Measurements from ENCODE around the gene PLEKHJ1. TPM values are rescaled to one million over a fixed set of nuclear protein-coding genes. Genes with fewer than 3 reads are reported as not detected.

PLEKHJ1 gene
- polyA plus RNA-seq, 3 donors = 64.6 to 108 (median 84.1) TPM

DNA sequence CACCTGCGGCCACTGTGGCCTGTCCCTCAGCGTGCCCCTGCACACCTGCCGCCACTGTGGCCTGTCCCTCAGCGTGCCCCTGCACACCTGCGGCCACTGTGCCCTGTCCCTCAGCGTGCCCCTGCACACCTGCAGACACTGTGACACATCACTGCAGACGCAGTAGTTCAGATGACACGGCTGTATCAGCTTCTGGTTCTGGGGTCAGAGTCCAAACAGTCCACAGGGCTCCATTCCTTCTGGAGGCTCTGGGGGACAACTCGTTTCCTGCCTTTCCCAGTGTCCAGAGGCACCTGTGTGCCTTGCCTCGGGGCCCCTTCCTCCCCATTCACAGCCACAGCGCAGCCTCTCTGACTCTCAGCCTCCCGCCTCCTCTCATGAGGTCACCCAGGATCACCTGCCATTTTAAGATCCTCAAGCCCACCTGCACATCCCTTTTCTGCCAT lies 6.0 kb upstream of the PLEKHJ1 start:
- H3K27ac ChIP-seq (ENCODE audit: low read depth, low read length) = no peak overlapping the region
- WGBS, 3 donors = 70 to 89% (median 89%) methylated on average over 12 of the region's 12 CpGs

DNA sequence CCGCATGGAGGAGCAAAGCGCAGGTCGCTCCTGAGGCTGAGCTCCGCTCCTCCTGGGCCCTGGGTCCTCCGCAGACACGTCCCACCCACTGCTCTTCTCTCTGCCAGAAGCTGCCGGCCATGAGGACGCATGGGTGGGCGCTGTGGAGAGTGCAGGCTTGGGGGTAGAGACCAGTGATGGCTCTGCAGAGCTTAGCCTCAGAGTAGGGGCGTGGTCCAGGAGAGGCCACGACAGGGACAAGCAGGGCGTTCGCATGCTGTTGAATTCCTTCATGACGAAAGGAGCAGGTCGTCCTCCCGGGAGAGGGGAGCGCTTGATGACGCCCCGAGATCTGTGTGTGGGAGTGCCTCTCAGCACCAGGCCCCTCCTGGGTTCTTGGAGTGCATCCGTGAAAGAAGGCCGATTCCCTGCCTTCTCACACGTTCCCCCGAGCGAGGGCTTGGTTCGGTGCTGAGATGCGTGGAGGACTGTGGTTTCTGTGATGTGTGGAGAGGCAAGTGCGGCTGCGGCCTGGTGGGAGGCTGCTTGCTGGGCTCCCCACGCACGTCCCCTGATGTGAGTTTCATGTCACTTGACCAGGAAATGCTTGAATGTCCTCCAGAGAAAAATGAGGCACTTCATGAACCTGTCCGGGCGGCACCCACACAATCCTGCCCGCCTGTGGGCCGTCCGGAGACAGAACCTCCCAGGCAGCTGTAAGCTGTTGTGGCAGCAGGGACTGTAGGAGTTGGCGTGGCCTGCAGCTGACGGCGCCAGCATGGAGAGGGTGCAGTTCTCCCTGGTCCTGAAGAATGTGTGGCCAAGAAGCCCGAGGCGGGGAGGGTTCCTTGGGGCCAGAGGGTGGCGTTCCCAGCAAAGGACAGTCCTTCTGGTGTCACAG lies 5.0 kb upstream of the PLEKHJ1 start:
- no peak overlapping the region for H3K27ac ChIP-seq (ENCODE audit: low read depth, low read length)
- 69 to 73% (median 71%) methylated on average over 41 of the region's 41 CpGs for WGBS, 3 donors

DNA sequence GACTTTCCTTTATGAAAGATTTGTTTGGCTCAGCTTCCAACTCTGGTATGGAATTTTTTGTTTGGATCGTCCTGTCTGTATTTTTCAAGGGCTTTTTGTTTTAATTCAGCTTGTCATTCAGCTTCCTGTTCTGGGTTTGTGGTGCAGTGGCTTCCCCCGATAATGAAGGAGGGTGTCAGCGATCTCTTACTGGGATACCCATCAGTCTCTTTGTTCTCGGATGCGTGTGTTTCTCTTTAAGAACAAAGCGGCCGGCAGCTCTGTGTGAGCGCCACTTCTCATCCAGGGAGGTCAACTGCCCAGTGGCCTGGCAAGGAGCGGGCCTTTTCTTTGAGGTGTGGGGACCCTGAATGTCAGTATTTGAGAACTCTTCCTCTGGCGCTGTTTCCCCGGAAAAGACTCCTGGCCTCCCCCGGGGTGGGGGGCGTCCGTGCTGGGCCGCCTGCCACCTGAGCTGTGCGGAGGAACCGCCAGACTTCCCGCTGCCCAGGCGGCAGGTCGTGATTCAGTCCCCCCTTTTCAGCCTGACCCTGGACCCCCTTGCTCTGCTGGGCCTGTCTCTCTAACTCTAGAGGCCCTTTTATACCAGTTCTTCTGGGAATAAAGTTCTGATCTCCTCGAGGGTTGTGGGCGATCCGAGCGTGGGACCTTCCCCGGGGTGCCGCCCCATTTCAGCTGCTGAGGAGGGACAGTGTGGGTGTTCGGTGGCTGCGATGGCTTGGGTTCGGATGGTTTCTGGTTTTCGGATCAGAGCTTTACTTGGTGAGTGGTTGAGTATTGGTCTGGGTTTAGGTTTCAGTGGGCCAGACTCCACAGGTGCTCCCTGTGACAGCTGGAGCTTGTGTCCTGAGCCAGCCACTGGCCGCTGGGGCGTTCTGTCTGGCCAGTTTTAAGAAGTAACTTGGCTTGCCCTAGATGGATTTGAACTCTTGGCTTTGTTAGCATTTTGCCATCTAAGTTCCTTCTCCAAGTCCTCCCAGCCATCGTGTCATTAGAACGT lies 3.9 kb upstream of the PLEKHJ1 start:
- WGBS, 3 donors = 27 to 33% (median 32%) methylated on average over 33 to 34 of the region's 34 CpGs
- no peak overlapping the region for H3K27ac ChIP-seq (ENCODE audit: low read depth, low read length)

GRCh38 chr19:2239173-2239572 lies 3.0 kb upstream of the PLEKHJ1 start:
- WGBS, 3 donors = 60 to 68% (median 60%) methylated on average over 10 of the region's 10 CpGs
- no peak overlapping the region for H3K27ac ChIP-seq (ENCODE audit: low read depth, low read length)

GRCh38 chr19:2237869-2238153 lies 1.7 kb upstream of the PLEKHJ1 start:
- 68 to 73% (median 70%) methylated on average over 6 of the region's 6 CpGs for WGBS, 3 donors
- no peak overlapping the region for H3K27ac ChIP-seq (ENCODE audit: low read depth, low read length)

GRCh38 chr19:2237051-2237868 lies 1.1 kb upstream of the PLEKHJ1 start:
- 36 to 42% (median 41%) methylated on average over 41 to 43 of the region's 43 CpGs for WGBS, 3 donors
- peak overlapping the region; percentile 46 for H3K27ac ChIP-seq (ENCODE audit: low read depth, low read length)

GRCh38 chr19:2236064-2236313 lies 140 bp downstream of the PLEKHJ1 start:
- WGBS, 3 donors = 0 to 1% (median 1%) methylated on average over 22 to 28 of the region's 28 CpGs
- no peak overlapping the region for H3K27ac ChIP-seq (ENCODE audit: low read depth, low read length)

DNA sequence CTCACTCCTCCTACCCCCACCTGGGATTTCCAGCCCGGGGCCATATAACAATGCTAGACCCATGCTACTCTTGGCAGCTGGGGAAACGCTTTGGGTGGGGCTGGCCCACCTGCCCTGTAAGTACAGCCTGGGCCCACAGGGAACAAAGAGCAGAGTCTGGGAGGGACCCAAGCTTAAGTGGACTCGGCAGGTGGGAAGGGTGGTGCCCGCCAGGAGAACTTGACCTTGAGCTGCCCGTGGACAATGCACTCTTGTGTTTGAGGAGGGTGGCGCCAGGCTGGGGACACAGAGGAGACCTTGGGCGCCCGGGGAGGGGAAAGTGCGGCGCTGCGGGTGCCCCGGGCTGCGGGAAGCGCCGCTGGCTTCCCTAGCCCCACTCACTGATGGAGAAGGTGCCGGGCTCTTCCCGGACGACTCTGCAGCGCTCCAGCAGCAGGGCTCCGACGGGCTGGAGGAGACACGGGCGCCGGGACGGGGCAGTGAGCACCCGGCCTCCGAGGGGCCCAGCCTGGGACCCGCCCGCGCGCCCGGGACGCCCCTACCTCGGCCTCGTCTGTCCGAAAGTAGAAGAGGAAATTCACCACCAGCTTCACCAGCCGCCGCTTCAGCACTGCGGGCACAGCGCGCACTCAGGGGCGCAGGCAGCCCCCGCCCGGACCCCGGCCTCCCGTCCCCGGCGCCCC lies 607 bp downstream of the PLEKHJ1 start:
- WGBS, 3 donors = 0% methylated on average over 32 to 48 of the region's 48 CpGs
- H3K27ac ChIP-seq (ENCODE audit: low read depth, low read length) = no peak overlapping the region

DNA sequence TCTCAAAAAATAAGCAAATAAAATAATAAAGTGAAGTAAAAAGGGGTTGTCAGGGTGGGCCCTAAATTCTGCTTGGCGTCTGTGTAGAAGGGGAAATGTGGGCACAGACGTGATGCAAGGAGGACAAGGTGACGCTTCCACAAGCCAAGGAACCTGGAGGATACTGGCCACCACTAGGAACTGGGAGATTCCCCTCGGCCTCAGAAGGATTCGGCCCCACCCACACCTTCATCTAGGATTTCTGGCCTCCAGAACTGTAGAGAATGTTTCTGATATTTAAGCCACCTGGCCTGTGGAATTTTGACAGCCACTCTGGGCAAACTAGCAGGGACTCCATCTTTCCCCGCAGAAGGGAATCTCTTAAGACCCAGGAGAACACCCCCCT lies 1.1 kb downstream of the PLEKHJ1 start:
- H3K27ac ChIP-seq (ENCODE audit: low read depth, low read length) = no peak overlapping the region
- 37 to 47% (median 40%) methylated on average over 6 of the region's 6 CpGs for WGBS, 3 donors

GRCh38 chr19:2233601-2234280 lies 2.4 kb downstream of the PLEKHJ1 start:
- H3K27ac ChIP-seq (ENCODE audit: low read depth, low read length) = no peak overlapping the region
- 86 to 91% (median 87%) methylated on average over 25 of the region's 25 CpGs for WGBS, 3 donors

DNA sequence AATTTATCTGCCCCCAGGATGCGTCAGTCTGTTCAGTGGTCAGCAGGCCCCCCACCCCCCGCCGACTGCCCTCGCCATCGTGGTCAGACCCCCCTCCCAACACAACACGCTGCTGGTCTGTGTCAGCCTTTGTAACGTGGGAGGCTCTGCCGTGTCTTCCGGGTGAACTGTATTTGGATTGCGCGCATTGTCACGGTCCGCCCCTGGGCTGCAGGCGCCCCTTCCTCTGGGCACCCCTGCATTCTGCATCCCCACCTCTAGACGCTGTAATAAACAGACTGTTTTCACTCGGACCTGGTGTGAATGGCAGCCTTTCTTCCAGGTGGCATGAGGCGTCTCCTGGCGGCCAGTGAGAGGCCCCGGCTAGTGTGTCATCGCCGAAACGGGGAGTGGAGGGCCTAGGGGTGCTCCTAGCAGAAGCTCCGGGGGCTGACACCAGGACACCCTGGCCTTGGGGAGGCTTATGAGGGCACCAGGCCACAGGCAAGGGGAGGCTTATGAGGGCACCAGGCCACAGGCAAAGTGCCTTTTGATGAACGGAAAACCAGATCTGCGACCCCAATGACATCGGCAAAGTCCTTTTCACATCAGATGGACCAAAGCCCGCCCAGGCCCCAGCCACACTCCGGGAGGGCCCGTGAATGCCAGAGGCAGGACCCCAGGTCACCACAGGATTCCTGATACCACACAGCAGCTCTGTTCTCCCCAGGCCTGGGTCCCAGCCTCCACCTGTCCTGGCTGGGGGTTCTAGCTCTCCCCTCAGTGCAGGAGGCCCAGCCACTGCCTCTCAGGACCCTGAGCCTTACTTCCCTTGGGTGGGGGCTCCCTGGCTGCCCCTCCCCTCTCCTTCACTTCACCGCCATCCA lies 3.6 kb downstream of the PLEKHJ1 start:
- no peak overlapping the region for H3K27ac ChIP-seq (ENCODE audit: low read depth, low read length)
- WGBS, 3 donors = 79 to 83% (median 79%) methylated on average over 30 of the region's 30 CpGs

GRCh38 chr19:2231621-2232221 lies 4.4 kb downstream of the PLEKHJ1 start:
- 78 to 83% (median 81%) methylated on average over 20 to 21 of the region's 21 CpGs for WGBS, 3 donors

GRCh38 chr19:2230807-2231533 lies 5.2 kb downstream of the PLEKHJ1 start:
- WGBS, 3 donors = 70 to 81% (median 77%) methylated on average over 11 to 12 of the region's 12 CpGs
- H3K27ac ChIP-seq (ENCODE audit: low read depth, low read length) = no peak overlapping the region

More at GRCh38 chr19:2231621-2232221, 4.4 kb downstream of the PLEKHJ1 start:
- no peak overlapping the region for H3K27ac ChIP-seq (ENCODE audit: low read depth, low read length)

DNA sequence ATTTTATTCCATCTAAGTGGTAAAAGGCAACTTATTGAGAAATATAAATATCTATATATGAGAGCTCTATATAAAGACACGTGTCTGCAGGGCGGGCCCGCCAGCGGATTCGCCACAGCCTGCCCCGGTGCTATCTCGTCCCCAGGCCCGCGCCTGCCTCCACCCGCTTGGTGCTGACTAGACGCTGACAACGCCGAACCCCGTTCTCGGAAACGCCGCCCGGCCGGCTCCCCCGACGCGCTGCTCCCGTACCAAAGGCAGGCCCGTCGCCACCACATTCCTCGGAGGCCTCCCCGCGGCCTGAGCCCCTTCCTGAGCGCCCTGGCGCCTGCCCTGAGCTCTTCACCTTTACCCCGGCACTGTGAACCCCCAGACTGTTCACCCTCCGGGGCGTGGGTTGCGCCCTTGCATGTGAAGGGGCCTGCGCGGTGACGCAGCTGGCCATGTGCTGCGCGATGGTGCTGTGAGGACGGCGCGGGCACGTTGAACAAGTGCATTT lies 6.0 kb downstream of the PLEKHJ1 start:
- H3K27ac ChIP-seq (ENCODE audit: low read depth, low read length) = no peak overlapping the region
- 92 to 93% (median 93%) methylated on average over 43 of the region's 43 CpGs for WGBS, 3 donors

DNA sequence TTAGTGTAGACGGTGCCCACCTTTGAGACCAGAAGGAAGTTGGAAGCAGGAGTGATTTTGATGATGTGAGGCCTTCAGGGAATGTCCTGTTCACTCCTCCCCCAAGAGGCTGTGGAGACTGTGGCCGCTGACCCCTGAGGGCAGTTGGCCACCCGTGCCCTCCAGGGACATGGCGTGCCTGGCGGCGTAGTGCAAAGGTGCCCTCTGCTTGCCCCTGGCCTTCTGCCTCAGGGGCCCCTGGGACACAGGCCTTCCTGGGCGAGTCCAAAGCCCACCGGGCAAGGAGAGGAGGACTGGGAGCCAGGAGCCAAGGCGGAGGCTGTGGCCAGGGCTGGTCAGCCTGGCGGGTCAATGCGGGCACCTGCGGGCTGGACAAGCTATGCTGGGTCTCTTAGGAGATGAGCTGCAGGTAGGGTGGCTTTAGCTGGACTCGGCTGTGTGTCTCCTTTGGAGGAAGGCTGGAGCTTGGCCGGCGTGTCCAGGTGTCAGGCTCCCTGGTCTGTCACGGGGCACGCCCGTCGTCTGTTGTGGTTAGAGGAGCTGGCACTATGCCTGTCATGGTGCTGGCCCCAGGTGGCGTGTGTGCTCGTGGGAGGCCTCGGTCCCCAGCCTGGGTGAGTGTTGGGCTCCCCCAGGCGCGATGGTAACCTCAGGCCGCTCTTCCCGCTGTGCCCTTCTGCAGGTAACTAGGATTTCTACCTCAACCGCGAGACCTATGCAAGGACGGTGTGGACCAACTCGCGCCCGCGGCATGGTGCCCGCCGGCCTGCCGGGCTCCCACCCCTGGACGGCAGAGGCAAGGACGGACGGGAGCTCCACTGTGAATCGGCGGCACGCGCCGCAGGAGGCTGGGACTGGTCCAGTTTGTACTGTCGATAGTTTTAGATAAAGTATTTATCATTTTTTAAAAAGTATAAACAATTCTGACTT lies 6.8 kb downstream of the PLEKHJ1 start:
- no peak overlapping the region for H3K27ac ChIP-seq (ENCODE audit: low read depth, low read length)
- WGBS, 3 donors = 88 to 91% (median 90%) methylated on average over 45 of the region's 45 CpGs
